Gastroesophageal sphincter (tissue), 3 donors: ENCODE measurements around the gene ASIC4.

ENCODE experiments used
- CTCF ChIP-seq, 4 experiments: fragments of 200-600 bp in 2 of 4; fragments of 450-650 bp in 2 of 4; sonication (generic) in 1 of 4; IDR thresholded peaks; one replicate each; pipeline ENCODE4 v1.5.1; 2017 to 2019; ENCODE audit warnings: antibody characterized with exemption in 4 of 4, mild to moderate bottlenecking in 2 of 4, moderate library complexity in 2 of 4
- EP300 ChIP-seq: sonication (generic); formaldehyde crosslinking; IDR thresholded peaks from one replicate; pipeline ENCODE4 v1.6.1; 2017; ENCODE audit warnings: antibody characterized with exemption, mild to moderate bottlenecking
- POLR2A ChIP-seq, 2 donors: fragments of 450-650 bp; IDR thresholded peaks; one replicate each; pipeline ENCODE4 v1.6.1; 2017; ENCODE audit warnings: antibody characterized with exemption in 2 of 2, mild to moderate bottlenecking in 2 of 2, moderate library complexity in 1 of 2

GRCh38 chr2:219468410-219469185 is 45.7 kb upstream of the ASIC4 start:
- no peak for TF ChIP-seq POLR2A (IDR thresholded peaks at IDR 0.05)
- TF ChIP-seq CTCF (IDR thresholded peaks at IDR 0.05): no peak
- no peak for TF ChIP-seq EP300
